B cell (primary cell): ENCODE data around the gene LIX1. TPM values are rescaled to one million over a fixed set of nuclear protein-coding genes. Genes with fewer than 3 reads are reported as not detected.

Experiments used
- ATAC-seq: fragments of 200-7000 bp; cut with Tn5 transposase; one replicate; pipeline ENCODE4 v1.10.0; 2021; ENCODE audit warnings: low read depth, mild to moderate bottlenecking, moderate number of reproducible peaks, moderate library complexity
- CTCF ChIA-PET: fragments of 350-600 bp; sonication (Branson Sonifier 250); formaldehyde crosslinking; loops from one replicate; lab custom pipeline; 2021; ENCODE audit warnings: antibody characterized with exemption, inconsistent platforms; lab: Charles Lee
- POLR2A ChIA-PET: fragments of 350-600 bp; sonication (Branson Sonifier 250); formaldehyde crosslinking; loops from one replicate; lab custom pipeline; 2021; ENCODE audit warnings: antibody characterized with exemption; lab: Charles Lee
- DNase-seq: peaks from one replicate; pipeline ENCODE4 v3.0.0; 2013
- H2AFZ ChIP-seq: 2 replicates; pipeline ENCODE4 v1.6.1; 2012; ENCODE audit warnings: mild to moderate bottlenecking, low read depth, low read length; ENCODE audit not compliant: insufficient read depth, poor library complexity, severe bottlenecking
- H3K27ac ChIP-seq, 2 donors: 1 replicate in 1 of 2; 2 replicates in 1 of 2; pipeline ENCODE4 v1.5.1; 2012 to 2013; ENCODE audit warnings: low read length in 2 of 2, mild to moderate bottlenecking in 2 of 2, moderate library complexity in 1 of 2
- H3K27me3 ChIP-seq, 4 experiments: fragments of 200-600 bp in 1 of 4; sonication (generic) in 1 of 4; replicated peaks in 1 of 4; 1 replicate in 2 of 4; 2 replicates in 2 of 4; pipeline versions ENCODE4 v1.6.1 to v1.7.0; 2013 to 2016; ENCODE audit warnings: low read length in 3 of 4, mild to moderate bottlenecking in 2 of 4, mixed read lengths in 1 of 4, moderate library complexity in 1 of 4; ENCODE audit not compliant: insufficient read depth in 4 of 4, control insufficient read depth in 3 of 4; ENCODE audit errors: control extremely low read depth in 1 of 4
- H3K36me3 ChIP-seq, 2 experiments: replicated peaks in 1 of 2; 1 replicate in 1 of 2; 2 replicates in 1 of 2; pipeline versions ENCODE4 v1.6.1 to v1.7.1; 2013; ENCODE audit warnings: low read length in 1 of 2; ENCODE audit not compliant: insufficient read depth in 2 of 2, control insufficient read depth in 1 of 2; ENCODE audit errors: control extremely low read depth in 1 of 2, extremely low read depth in 1 of 2
- H3K4me1 ChIP-seq, 2 donors: fragments of 200-600 bp in 1 of 2; sonication (generic) in 1 of 2; 1 replicate in 1 of 2; 2 replicates in 1 of 2; pipeline versions ENCODE4 v1.5.1 to v1.6.1; 2013 to 2017; ENCODE audit warnings: low read length in 2 of 2; ENCODE audit not compliant: control insufficient read depth in 2 of 2, insufficient read depth in 2 of 2
- H3K4me2 ChIP-seq: replicated peaks from 2 replicates; pipeline ENCODE3; 2012; ENCODE audit warnings: mild to moderate bottlenecking, low read depth, low read length; ENCODE audit not compliant: poor library complexity, severe bottlenecking
- H3K4me3 ChIP-seq, 5 experiments: fragments of 200-600 bp in 1 of 5; sonication (generic) in 1 of 5; 1 replicate in 3 of 5; 2 replicates in 2 of 5; pipeline versions ENCODE4 v1.5.1 to v1.7.0; 2011 to 2016; ENCODE audit warnings: low read length in 4 of 5, mild to moderate bottlenecking in 4 of 5, low read depth in 2 of 5, control low read depth in 1 of 5, moderate library complexity in 1 of 5; ENCODE audit not compliant: insufficient read depth in 1 of 5; ENCODE audit errors: control extremely low read depth in 1 of 5, extremely low read depth in 1 of 5
- H3K79me2 ChIP-seq: fragments of 200-600 bp; sonication (generic); one replicate; pipeline ENCODE4 v1.6.0; 2016; ENCODE audit warnings: low read length; ENCODE audit not compliant: control insufficient read depth, insufficient read depth
- H3K9ac ChIP-seq: fragments of 200-600 bp; sonication (generic); 2 replicates; pipeline ENCODE4 v1.6.1; 2017; ENCODE audit warnings: mild to moderate bottlenecking, low read length, moderate library complexity
- H3K9me3 ChIP-seq, 3 donors: one replicate each; pipeline versions ENCODE4 v1.6.1 to v1.7.1; 2013; ENCODE audit warnings: low read length in 2 of 3; ENCODE audit not compliant: control insufficient read depth in 2 of 3, insufficient read depth in 1 of 3; ENCODE audit errors: control extremely low read depth in 1 of 3
- H4K20me1 ChIP-seq: 2 replicates; pipeline ENCODE4 v1.6.0; 2012; ENCODE audit warnings: mild to moderate bottlenecking, low read length; ENCODE audit not compliant: insufficient read depth, control insufficient read depth, poor library complexity, severe bottlenecking
- H3K27ac Mint-ChIP-seq: one replicate; pipeline ENCODE4 v1.8.0; 2021; ENCODE audit warnings: mixed read lengths
- H3K27me3 Mint-ChIP-seq: one replicate; pipeline ENCODE4 v1.8.0; 2021; ENCODE audit warnings: mixed read lengths
- H3K4me1 Mint-ChIP-seq: one replicate; pipeline ENCODE4 v1.8.0; 2021; ENCODE audit warnings: mixed read lengths
- H3K4me3 Mint-ChIP-seq: one replicate; pipeline ENCODE4 v1.8.0; 2021; ENCODE audit warnings: mixed read lengths
- H3K9me3 Mint-ChIP-seq: one replicate; pipeline ENCODE4 v1.8.0; 2022; ENCODE audit warnings: mixed read lengths; ENCODE audit not compliant: insufficient read depth
- CTCF ChIP-seq: fragments of 200-600 bp; IDR thresholded peaks from one replicate; pipeline ENCODE4 v1.8.0; 2022; ENCODE audit warnings: antibody characterized with exemption, mild to moderate bottlenecking
- EZH2 ChIP-seq: IDR thresholded peaks from 2 replicates; pipeline ENCODE4 v1.6.1; 2012; ENCODE audit warnings: borderline replicate concordance, low read depth, mild to moderate bottlenecking, moderate library complexity, low read length; ENCODE audit not compliant: insufficient read depth, poor library complexity, severe bottlenecking
- WGBS: methylation state at CpG from one replicate; pipeline ENCODE4 v1.1.5; 2013; ENCODE audit warnings: missing lambda C conversion rate; ENCODE audit not compliant: insufficient coverage; 5-methylcytosine and 5-hydroxymethylcytosine counted together
- intact Hi-C: fragments of 100-400 bp; cut with micrococcal nuclease; formaldehyde crosslinking; loops from one replicate; pipeline ENCODE4 v1.10.0; 2022
- polyA plus RNA-seq: library from polyadenylated mRNA; depleted of rRNA; stranded (reverse); fragments of >200 nt; gene quantifications from 2 replicates; pipeline ENCODE4 v1.2.3, GENCODE V29; 2012
- total RNA-seq, 2 donors: library from RNA; stranded (reverse); fragments of 120-200 nt in 1 of 2; gene quantifications; 1 replicate in 1 of 2; 2 replicates in 1 of 2; pipeline versions ENCODE4 v1.2.3 to v1.2.4, GENCODE V29; 2013 to 2022

The LIX1 gene
- total and polyA plus RNA-seq, 2 donors (not counting 1 experiment from before 2014, with no cell fraction given), result not detected

GRCh38 chr5:97112230-97112629, 30.2 kb downstream of the LIX1 start:
- no peaks in the 10 kb centered on the region for H3K9me3 ChIP-seq
- ATAC-seq (no peak), DNase-seq (no peak)
- intact Hi-C loops, result no loop called here
- 80% methylated on average over 1 of the region's 6 CpGs for WGBS
- no peaks in the 10 kb centered on the region for H3K9me3 Mint-ChIP-seq
- H4K20me1 ChIP-seq, result peaks cover 12% of the 10 kb centered on the region
- no peak overlapping the region for H3K9ac ChIP-seq
- H3K27ac ChIP-seq, result no peak overlapping the region
- H3K4me1 ChIP-seq, result no peaks in the 10 kb centered on the region
- POLR2A ChIA-PET, result no interaction called here
- TF ChIP-seq EZH2, result no peak
- H3K79me2 ChIP-seq, result no peaks in the 10 kb centered on the region
- no peak overlapping the region for H3K4me3 Mint-ChIP-seq
- H3K4me2 ChIP-seq, result no peak overlapping the region
- peaks cover 4 to 7% of the 10 kb centered on the region in 2 experiments for H3K36me3 ChIP-seq
- H3K27me3 ChIP-seq, result no peaks in the 10 kb centered on the region
- no peak overlapping the region for H3K4me3 ChIP-seq
- CTCF ChIA-PET, result no interaction called here
- H3K27me3 Mint-ChIP-seq, result peaks cover 3% of the 10 kb centered on the region
- H3K4me1 Mint-ChIP-seq, result no peaks in the 10 kb centered on the region
- no peak overlapping the region for H3K27ac Mint-ChIP-seq
- no peak overlapping the region for H2AFZ ChIP-seq

GRCh38 chr5:97111616-97112015, 30.8 kb downstream of the LIX1 start:
- Histone ChIP-seq H2AFZ (no peak overlapping the region), H3K9ac (no peak overlapping the region), H3K36me3 (peaks cover 5 to 7% of the 10 kb centered on the region in 2 experiments), H4K20me1 (peaks cover 12% of the 10 kb centered on the region), H3K27me3 (no peaks in the 10 kb centered on the region), H3K4me1 (no peaks in the 10 kb centered on the region), H3K4me2 (no peak overlapping the region), H3K9me3 (no peaks in the 10 kb centered on the region), H3K4me3 (no peak overlapping the region), H3K27ac (no peak overlapping the region), H3K79me2 (no peaks in the 10 kb centered on the region)
- TF ChIP-seq EZH2 (no peak), CTCF (no peak)
- ChIA-PET POLR2A (no interaction called here), CTCF (interaction anchor here (1.4 kb wide), 1 partner anchor 242 kb away, joined by 5 read pairs; no protein-coding TSS in a partner anchor)
- WGBS, result no CpG with 5 or more reads among the region's 4 CpGs
- Mint-ChIP-seq H3K9me3 (no peaks in the 10 kb centered on the region), H3K4me1 (no peaks in the 10 kb centered on the region), H3K27ac (no peak overlapping the region), H3K27me3 (peaks cover 6% of the 10 kb centered on the region), H3K4me3 (no peak overlapping the region)
- ATAC-seq (no peak), DNase-seq (no peak)
- intact Hi-C loops, result no loop called here
